ENCODE measurements around the gene RELN.

RELN gene

GRCh38 chr7:103797647-103798307 is 191.7 kb downstream of the RELN start:
- no peak for TF ChIP-seq CTCF (IDR thresholded peaks at IDR 0.05; ENCODE audit: low read length)
- TF ChIP-seq EZH2 (IDR thresholded peaks at IDR 0.05; ENCODE audit: borderline replicate concordance, low read length), result no peak
- Histone ChIP-seq H3K9ac (ENCODE audit: low read length) (no peak overlapping the region), H3K4me3 (ENCODE audit: low read depth, low read length, poor library complexity, severe bottlenecking) (no peak overlapping the region), H3K27me3 (ENCODE audit: insufficient read depth, low read length) (no peaks in the 10 kb centered on the region), H3K9me3 (ENCODE audit: low read length) (no peaks in the 10 kb centered on the region), H3K27ac (ENCODE audit: low read depth, low read length, poor library complexity, severe bottlenecking) (no peak overlapping the region), H3K36me3 (ENCODE audit: insufficient read depth, low read length) (no peaks in the 10 kb centered on the region), H2AFZ (ENCODE audit: low read length) (no peak overlapping the region), H3K4me2 (ENCODE audit: low read length) (no peak overlapping the region), H3K4me1 (ENCODE audit: insufficient read depth, low read length, severe bottlenecking) (no peaks in the 10 kb centered on the region), H3K79me2 (ENCODE audit: insufficient read depth, low read length) (no peaks in the 10 kb centered on the region), H4K20me1 (ENCODE audit: insufficient read depth, low read length) (no peaks in the 10 kb centered on the region), H3K9me2 (ENCODE audit: low read depth, low read length) (no peaks in the 10 kb centered on the region), H3F3A (ENCODE audit: insufficient read depth, low read length) (no peaks in the 10 kb centered on the region)

GRCh38 chr7:103796327-103796962 is 193.0 kb downstream of the RELN start:
- no peak overlapping the region for H3K27ac ChIP-seq (ENCODE audit: low read depth, low read length, poor library complexity, severe bottlenecking)
- H2AFZ ChIP-seq (ENCODE audit: low read length), result no peak overlapping the region
- no peaks in the 10 kb centered on the region for H3K79me2 ChIP-seq (ENCODE audit: insufficient read depth, low read length)
- H3K36me3 ChIP-seq (ENCODE audit: insufficient read depth, low read length), result no peaks in the 10 kb centered on the region
- H3K4me2 ChIP-seq (ENCODE audit: low read length), result no peak overlapping the region
- no peaks in the 10 kb centered on the region for H3F3A ChIP-seq (ENCODE audit: insufficient read depth, low read length)
- no peaks in the 10 kb centered on the region for H3K27me3 ChIP-seq (ENCODE audit: insufficient read depth, low read length)
- H3K9me3 ChIP-seq (ENCODE audit: low read length), result no peaks in the 10 kb centered on the region
- H3K4me3 ChIP-seq (ENCODE audit: low read depth, low read length, poor library complexity, severe bottlenecking), result no peak overlapping the region
- H4K20me1 ChIP-seq (ENCODE audit: insufficient read depth, low read length), result no peaks in the 10 kb centered on the region
- no peaks in the 10 kb centered on the region for H3K4me1 ChIP-seq (ENCODE audit: insufficient read depth, low read length, severe bottlenecking)
- TF ChIP-seq EZH2 (IDR thresholded peaks at IDR 0.05; ENCODE audit: borderline replicate concordance, low read length) (no peak), CTCF (IDR thresholded peaks at IDR 0.05; ENCODE audit: low read length) (no peak)
- H3K9ac ChIP-seq (ENCODE audit: low read length), result no peak overlapping the region
- H3K9me2 ChIP-seq (ENCODE audit: low read depth, low read length), result no peaks in the 10 kb centered on the region; the same call in 1 of the 2 replicates

- H3K27me3 ChIP-seq (ENCODE audit: insufficient read depth, low read length), result no peaks in the 10 kb centered on the region
- H2AFZ ChIP-seq (ENCODE audit: low read length), result no peak overlapping the region
- H3K9me3 ChIP-seq (ENCODE audit: low read length), result no peaks in the 10 kb centered on the region
- H3K4me3 ChIP-seq (ENCODE audit: low read depth, low read length, poor library complexity, severe bottlenecking), result no peak overlapping the region
- no peak for TF ChIP-seq EZH2 (IDR thresholded peaks at IDR 0.05; ENCODE audit: borderline replicate concordance, low read length)
- no peak for TF ChIP-seq CTCF (IDR thresholded peaks at IDR 0.05; ENCODE audit: low read length)
- no peaks in the 10 kb centered on the region; the same call in 1 of the 2 replicates for H3K9me2 ChIP-seq (ENCODE audit: low read depth, low read length)
- H3K36me3 ChIP-seq (ENCODE audit: insufficient read depth, low read length), result no peaks in the 10 kb centered on the region
- H3K27ac ChIP-seq (ENCODE audit: low read depth, low read length, poor library complexity, severe bottlenecking), result no peak overlapping the region
- no peaks in the 10 kb centered on the region for H4K20me1 ChIP-seq (ENCODE audit: insufficient read depth, low read length)
- H3F3A ChIP-seq (ENCODE audit: insufficient read depth, low read length), result no peaks in the 10 kb centered on the region
- H3K9ac ChIP-seq (ENCODE audit: low read length), result no peak overlapping the region
- H3K4me1 ChIP-seq (ENCODE audit: insufficient read depth, low read length, severe bottlenecking), result no peaks in the 10 kb centered on the region
- H3K4me2 ChIP-seq (ENCODE audit: low read length), result no peak overlapping the region
- H3K79me2 ChIP-seq (ENCODE audit: insufficient read depth, low read length), result no peaks in the 10 kb centered on the region
Observed at GRCh38 chr7:103795787-103796186, 193.7 kb downstream of the RELN start.

Data from OCI-LY1 (cell line).